T-helper 2 cell (primary cell): ENCODE data around the gene CRADD.
"Not testable (repeated sequence)": the region's sequence is repeated elsewhere in the genome, so short reads cannot be mapped to it uniquely, and the experiment has no call there.

Experiments used
- DNase-seq, 5 experiments: peaks; one replicate each; pipeline versions ENCODE4 v3.0.0 to v3.0.0-alpha.2; 2012 to 2022

The CRADD gene

GRCh38 chr12:93762059-93762719 is 85.0 kb downstream of the CRADD start:
- no peak for DNase-seq

GRCh38 chr12:93762912-93763553 is 85.9 kb downstream of the CRADD start:
- no peak for DNase-seq

GRCh38 chr12:93763746-93764147 is 86.6 kb downstream of the CRADD start:
- no peak for DNase-seq

- DNase-seq, result no peak
Observed at GRCh38 chr12:93766371-93766770, 89.2 kb downstream of the CRADD start.

GRCh38 chr12:93766796-93767523 is 89.8 kb downstream of the CRADD start:
- DNase-seq, result peak in 1 of 5 experiments; percentile 70

GRCh38 chr12:93767524-93767863 is 90.3 kb downstream of the CRADD start:
- DNase-seq, result peak in 1 of 5 experiments; percentile 74

- DNase-seq, result peak in 1 of 5 experiments; percentile 65
Observed at GRCh38 chr12:93772003-93772700, 95.0 kb downstream of the CRADD start.

- peak in 3 of 5 experiments; percentile 4 to 40 (median 29) for DNase-seq
Observed at GRCh38 chr12:93773122-93773871, 96.1 kb downstream of the CRADD start.

GRCh38 chr12:93776581-93777018 is 99.4 kb downstream of the CRADD start:
- DNase-seq, result no peak

GRCh38 chr12:93777254-93777653 is 100.1 kb downstream of the CRADD start:
- no peak for DNase-seq

- no peak for DNase-seq
Observed at GRCh38 chr12:93778306-93778705, 101.1 kb downstream of the CRADD start.

- DNase-seq, result no peak
Observed at GRCh38 chr12:93778766-93779165, 101.6 kb downstream of the CRADD start.

- DNase-seq, result no peak
Observed at GRCh38 chr12:93780101-93780641, 103.0 kb downstream of the CRADD start.

GRCh38 chr12:93780886-93781285 is 103.7 kb downstream of the CRADD start:
- peak in 1 of 5 experiments; percentile 1 for DNase-seq

- not testable (repeated sequence) for DNase-seq
Observed at GRCh38 chr12:93781961-93782360, 104.8 kb downstream of the CRADD start.

GRCh38 chr12:93782853-93783252 is 105.7 kb downstream of the CRADD start:
- no peak for DNase-seq

- DNase-seq, result peak in 3 of 5 experiments; percentile 11 to 55 (median 39)
Observed at GRCh38 chr12:93783832-93784231, 106.7 kb downstream of the CRADD start.

- peak in 2 of 5 experiments; percentile 4 to 80 for DNase-seq
Observed at GRCh38 chr12:93784339-93785086, 107.3 kb downstream of the CRADD start.

GRCh38 chr12:93785249-93786010 is 108.3 kb downstream of the CRADD start:
- DNase-seq, result peak in 4 of 5 experiments; percentile 6 to 85 (median 30)

GRCh38 chr12:93786656-93787397 is 109.7 kb downstream of the CRADD start:
- DNase-seq, result no peak
